HCT116 (cell line): ENCODE results near the gene TFF3. TPM values are rescaled to one million over a fixed set of nuclear protein-coding genes. Genes with fewer than 3 reads are reported as not detected.

Source experiments
- ATAC-seq: fragments of 200-7000 bp; cut with Tn5 transposase; 2 replicates; pipeline ENCODE4 v1.9.1; 2020; ENCODE audit warnings: mild to moderate bottlenecking, moderate library complexity
- BruUV-seq: library from RNA; stranded (reverse); fragments of 400-500 nt; replicated peaks from 2 replicates; lab custom pipeline; 2021; lab: Mats Ljungman, UMichigan
- CTCF ChIA-PET: fragments of 300-600 bp; sonication (Branson Sonifier 250); formaldehyde crosslinking; loops from one replicate; lab custom pipeline; 2021; ENCODE audit warnings: antibody characterized with exemption; lab: Charles Lee
- POLR2A ChIA-PET: fragments of 300-600, 350-600 bp; sonication (Branson Sonifier 250); formaldehyde crosslinking; loops from one replicate; lab custom pipeline; 2021; ENCODE audit warnings: antibody characterized with exemption; lab: Charles Lee
- RAD21 ChIA-PET, 2 experiments: fragments of 300-600 bp; sonication (Branson Sonifier 250); formaldehyde crosslinking; loops; one replicate each; lab custom pipeline; 2023; ENCODE audit warnings: low total read pairs in 2 of 2; ENCODE audit not compliant: uncharacterized antibody in 2 of 2, unreplicated experiment in 2 of 2, low non-redundant PET in 1 of 2; lab: Charles Lee
- DNase-seq: peaks from one replicate; pipeline ENCODE4 v3.0.0-alpha.2; 2010; ENCODE audit warnings: low read depth, low spot score
- H2AFZ ChIP-seq: fragments of 200-600 bp; shearing (Covaris generic), sonication (generic); 2 replicates; pipeline ENCODE4 v1.6.1; 2017; ENCODE audit warnings: low read depth, mixed run types, mixed read lengths, antibody characterized with exemption, low read length; ENCODE audit not compliant: poor library complexity, severe bottlenecking
- H3K27ac ChIP-seq: 2 replicates; pipeline ENCODE4 v1.5.1; 2012; ENCODE audit warnings: low read depth, low read length
- H3K27me3 ChIP-seq: fragments of 200-600 bp; sonication (generic); 2 replicates; pipeline ENCODE4 v1.6.1; 2016; ENCODE audit warnings: mixed run types, low read length, mixed read lengths; ENCODE audit not compliant: insufficient read depth
- H3K36me3 ChIP-seq, 2 experiments: fragments of 200-500 bp in 1 of 2; fragments of 200-600 bp in 1 of 2; sonication (Bioruptor generic) in 1 of 2; sonication (generic) in 1 of 2; 2 replicates each; pipeline versions ENCODE4 v1.5.1 to v1.6.1; 2014 to 2016; ENCODE audit warnings: low read length in 2 of 2, inconsistent platforms in 1 of 2, mixed read lengths in 1 of 2, mixed run types in 1 of 2; ENCODE audit not compliant: insufficient read depth in 2 of 2, control insufficient read depth in 1 of 2
- H3K4me1 ChIP-seq, 2 experiments: fragments of 200-600 bp in 1 of 2; sonication (generic) in 1 of 2; 2 replicates each; pipeline versions ENCODE4 v1.5.1 to v1.6.1; 2012 to 2017; ENCODE audit warnings: low read length in 2 of 2, inconsistent platforms in 1 of 2, mild to moderate bottlenecking in 1 of 2, mixed read lengths in 1 of 2, mixed run types in 1 of 2, moderate library complexity in 1 of 2; ENCODE audit not compliant: insufficient read depth in 2 of 2, control insufficient read depth in 1 of 2
- H3K4me2 ChIP-seq: fragments of 200-600 bp; sonication (generic); 2 replicates; pipeline ENCODE4 v1.6.1; 2017; ENCODE audit warnings: mixed run types, low read length, mixed read lengths
- H3K4me3 ChIP-seq, 2 experiments: fragments of 200-600 bp in 1 of 2; sonication (generic) in 1 of 2; replicated peaks in 1 of 2; 2 replicates each; pipeline ENCODE4 v1.5.1; 2011 to 2016; ENCODE audit warnings: low read length in 2 of 2, control low read depth in 1 of 2, low read depth in 1 of 2, mild to moderate bottlenecking in 1 of 2, mixed read lengths in 1 of 2, mixed run types in 1 of 2
- H3K79me2 ChIP-seq: fragments of 200-600 bp; sonication (generic); 2 replicates; pipeline ENCODE4 v1.6.1; 2017; ENCODE audit warnings: mild to moderate bottlenecking, mixed run types, low read length, moderate library complexity, mixed read lengths; ENCODE audit not compliant: insufficient read depth
- H3K9ac ChIP-seq: fragments of 200-600 bp; sonication (generic); 2 replicates; pipeline ENCODE4 v1.6.1; 2016; ENCODE audit warnings: low read length, mixed read lengths
- H3K9me2 ChIP-seq: fragments of 200-600 bp; sonication (generic), shearing (Covaris generic); 2 replicates; pipeline ENCODE4 v1.6.1; 2017; ENCODE audit warnings: mixed run types, mild to moderate bottlenecking, moderate library complexity; ENCODE audit not compliant: insufficient read depth
- H3K9me3 ChIP-seq, 2 experiments: fragments of 200-500 bp in 1 of 2; fragments of 200-600 bp in 1 of 2; sonication (Bioruptor generic) in 1 of 2; sonication (generic) in 1 of 2; 2 replicates each; pipeline ENCODE4 v1.6.1; 2014 to 2017; ENCODE audit warnings: low read length in 2 of 2, mixed read lengths in 2 of 2, inconsistent platforms in 1 of 2, low read depth in 1 of 2, mild to moderate bottlenecking in 1 of 2, mixed run types in 1 of 2, moderate library complexity in 1 of 2; ENCODE audit not compliant: control insufficient read depth in 1 of 2, insufficient read depth in 1 of 2
- H4K20me1 ChIP-seq: fragments of 200-600 bp; sonication (generic), shearing (Covaris generic); 2 replicates; pipeline ENCODE4 v1.6.1; 2017; ENCODE audit warnings: mixed run types, mild to moderate bottlenecking, moderate library complexity; ENCODE audit not compliant: insufficient read depth
- CBX3 ChIP-seq: IDR thresholded peaks from 2 replicates; pipeline ENCODE4 v1.6.1; 2012; ENCODE audit warnings: low read depth
- EGR1 ChIP-seq: IDR thresholded peaks from 2 replicates; pipeline ENCODE4 v1.6.1; 2012; ENCODE audit warnings: low read depth
- EZH2 ChIP-seq: fragments of 200-600 bp; sonication (generic); IDR thresholded peaks from 2 replicates; pipeline ENCODE4 v1.6.1; 2017; ENCODE audit warnings: antibody characterized with exemption, mixed run types
- EZH2phosphoT487 ChIP-seq: fragments of 200-600 bp; IDR thresholded peaks from 2 replicates; pipeline ENCODE4 v1.6.1; 2018; ENCODE audit warnings: antibody characterized with exemption, borderline replicate concordance
- POLR2AphosphoS5 ChIP-seq: IDR thresholded peaks from 2 replicates; pipeline ENCODE4 v1.6.1; 2011; ENCODE audit warnings: mild to moderate bottlenecking, low read depth, low read length, moderate library complexity
- REST ChIP-seq: IDR thresholded peaks from 2 replicates; pipeline ENCODE4 v1.6.1; 2012; ENCODE audit warnings: low read depth
- SRF ChIP-seq: IDR thresholded peaks from 2 replicates; pipeline ENCODE4 v1.6.1; 2012; ENCODE audit warnings: low read depth
- TCF7L2 ChIP-seq: IDR thresholded peaks from 2 replicates; pipeline ENCODE4 v1.7.0; 2011; ENCODE audit warnings: borderline replicate concordance, inconsistent platforms; ENCODE audit not compliant: insufficient read depth, insufficient read length; ENCODE audit errors: extremely low read depth
- ZBTB33 ChIP-seq: IDR thresholded peaks from 2 replicates; pipeline ENCODE4 v1.6.1; 2011; ENCODE audit warnings: mild to moderate bottlenecking, low read length, moderate library complexity; ENCODE audit not compliant: insufficient replicate concordance; ENCODE audit errors: extremely low read depth
- intact Hi-C: fragments of 100-400 bp; cut with micrococcal nuclease; formaldehyde crosslinking; loops from 2 replicates; pipeline ENCODE4 v1.10.0; 2022
- total RNA-seq: library from RNA; stranded (reverse); gene quantifications from one replicate; pipeline ENCODE4 v1.2.1, GENCODE V29; 2021; ENCODE audit not compliant: unreplicated experiment

Gene TFF3
- total RNA-seq, 1 experiment from 2014 or later, result 0.22 TPM

DNA sequence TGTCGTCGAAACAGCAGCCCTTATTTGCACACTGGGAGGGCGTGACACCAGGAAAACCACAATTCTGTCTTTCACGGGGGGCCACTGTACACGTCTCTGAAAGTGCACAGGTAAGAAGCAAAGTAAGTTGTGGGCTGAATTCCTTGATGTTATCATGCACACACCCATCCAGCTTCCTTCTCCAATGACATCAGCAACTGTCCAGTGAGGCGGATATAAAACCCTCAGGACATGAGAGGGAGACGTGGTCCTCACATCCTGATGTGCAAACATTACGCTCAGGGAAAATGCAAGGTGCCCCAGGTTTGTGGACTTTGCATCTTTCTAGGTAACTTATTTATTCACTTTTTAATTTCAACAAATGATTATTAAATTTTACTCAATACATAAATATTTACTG is 48.1 kb upstream of the TFF3 start:
- TF ChIP-seq REST (no peak), CBX3 (no peak), EZH2 (no peak), POLR2AphosphoS5 (no peak)
- Histone ChIP-seq H3K4me3 (no peak overlapping the region), H3K79me2 (no peaks in the 10 kb centered on the region), H2AFZ (no peak overlapping the region), H3K27me3 (no peaks in the 10 kb centered on the region), H3K4me2 (no peak overlapping the region), H3K9me2 (no peaks in the 10 kb centered on the region), H4K20me1 (no peaks in the 10 kb centered on the region), H3K27ac (no peak overlapping the region), H3K9ac (no peak overlapping the region), H3K4me1 (no peaks in the 10 kb centered on the region), H3K36me3 (no peaks in the 10 kb centered on the region), H3K9me3 (no peaks in the 10 kb centered on the region)
- ChIA-PET CTCF (no interaction called here), RAD21 (interaction anchor here in 1 of 2 experiments (0.6 kb wide), 1 partner anchor 87 kb away, joined by 7 read pairs; no protein-coding TSS in a partner anchor), POLR2A (no interaction called here)
- ATAC-seq, result no peak
- DNase-seq, result no peak
- BruUV-seq, result no TSS peak
- intact Hi-C loops, result no loop called here

DNA sequence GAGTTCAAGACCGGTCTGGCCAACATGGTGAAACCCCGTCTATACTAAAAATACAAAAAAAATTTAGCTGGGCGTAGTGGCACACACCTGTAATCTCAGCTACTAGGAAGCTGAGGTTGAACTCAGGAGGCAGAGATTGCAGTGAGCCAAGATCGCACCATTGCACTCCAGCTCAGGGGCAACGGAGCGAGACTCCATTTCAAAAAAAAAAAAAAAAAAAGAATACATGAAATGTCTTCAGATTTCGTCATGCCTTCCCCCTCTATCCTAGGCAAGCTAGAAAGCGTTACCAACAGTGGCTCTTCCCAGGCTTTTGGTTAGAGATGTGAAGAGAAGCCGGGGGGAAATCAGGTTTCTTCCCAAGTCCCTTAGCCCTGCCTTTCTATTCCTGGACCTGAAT is 47.5 kb upstream of the TFF3 start:
- Histone ChIP-seq H3K4me3 (no peak overlapping the region), H3K4me2 (no peak overlapping the region), H2AFZ (no peak overlapping the region), H3K27me3 (no peaks in the 10 kb centered on the region), H3K9me2 (no peaks in the 10 kb centered on the region), H3K36me3 (no peaks in the 10 kb centered on the region), H3K9ac (no peak overlapping the region), H3K9me3 (no peaks in the 10 kb centered on the region), H4K20me1 (no peaks in the 10 kb centered on the region), H3K27ac (no peak overlapping the region), H3K4me1 (no peaks in the 10 kb centered on the region), H3K79me2 (no peaks in the 10 kb centered on the region)
- DNase-seq (no peak), ATAC-seq (no peak)
- RAD21 ChIA-PET, result interaction anchor here (0.6 kb wide), 2 partner anchors 88 to 188 kb away, joined by 4 to 7 read pairs; no protein-coding TSS in a partner anchor
- BruUV-seq, result no TSS peak
- CTCF ChIA-PET, result interaction anchor here (0.7 to 1.5 kb wide), 2 partner anchors 12 to 19 kb away, joined by 4 to 5 read pairs; no protein-coding TSS in a partner anchor
- POLR2A ChIA-PET, result no interaction called here
- intact Hi-C loops, result no loop called here
- no peak for TF ChIP-seq SRF
- no peak for TF ChIP-seq EZH2phosphoT487
- TF ChIP-seq EGR1, result no peak
- TF ChIP-seq ZBTB33, result no peak
- TF ChIP-seq TCF7L2, result no peak
